CD4-positive, alpha-beta T cell treated with Interleukin-15 for 4 hours (primary cell): ENCODE measurements around the gene RER1.
"Not testable (repeated sequence)": the region's sequence is repeated elsewhere in the genome, so short reads cannot be mapped to it uniquely, and the experiment has no call there.

Experiments
- DNase-seq: peaks from one replicate; pipeline ENCODE4 v3.0.0-alpha.2; 2020; ENCODE audit warnings: low spot score

RER1 gene

GRCh38 chr1:2429780-2430591, 38.3 kb downstream of the RER1 start:
- DNase-seq, result no peak

GRCh38 chr1:2430592-2430973, 38.9 kb downstream of the RER1 start:
- DNase-seq, result no peak

GRCh38 chr1:2431103-2431502, 39.5 kb downstream of the RER1 start:
- no peak for DNase-seq

- DNase-seq, result no peak
Measured at GRCh38 chr1:2431518-2431917, 39.9 kb downstream of the RER1 start.

- DNase-seq, result no peak
Measured at GRCh38 chr1:2432441-2432844, 40.8 kb downstream of the RER1 start.

GRCh38 chr1:2433196-2433595, 41.6 kb downstream of the RER1 start:
- DNase-seq, result no peak

GRCh38 chr1:2433936-2434655, 42.5 kb downstream of the RER1 start:
- DNase-seq, result no peak

- no peak for DNase-seq
Measured at GRCh38 chr1:2435091-2435490, 43.5 kb downstream of the RER1 start.

GRCh38 chr1:2435746-2436355, 44.2 kb downstream of the RER1 start:
- DNase-seq, result no peak

GRCh38 chr1:2436876-2437275, 45.2 kb downstream of the RER1 start:
- no peak for DNase-seq

GRCh38 chr1:2437617-2438016, 46.0 kb downstream of the RER1 start:
- no peak for DNase-seq

- no peak for DNase-seq
Measured at GRCh38 chr1:2438038-2438437, 46.4 kb downstream of the RER1 start.

- no peak for DNase-seq
Measured at GRCh38 chr1:2438641-2439040, 47.0 kb downstream of the RER1 start.

GRCh38 chr1:2439369-2439768, 47.7 kb downstream of the RER1 start:
- DNase-seq, result no peak

- not testable (repeated sequence) for DNase-seq
Measured at GRCh38 chr1:2440346-2440745, 48.7 kb downstream of the RER1 start.

- no peak for DNase-seq
Measured at GRCh38 chr1:2441746-2442145, 50.1 kb downstream of the RER1 start.

- no peak for DNase-seq
Measured at GRCh38 chr1:2442661-2443060, 51.0 kb downstream of the RER1 start.

- no peak for DNase-seq
Measured at GRCh38 chr1:2443277-2444137, 51.9 kb downstream of the RER1 start.

GRCh38 chr1:2444138-2444591, 52.5 kb downstream of the RER1 start:
- no peak for DNase-seq

- DNase-seq, result no peak
Measured at GRCh38 chr1:2445162-2445822, 53.7 kb downstream of the RER1 start.

GRCh38 chr1:2445823-2446215, 54.2 kb downstream of the RER1 start:
- DNase-seq, result no peak

- no peak for DNase-seq
Measured at GRCh38 chr1:2446394-2446793, 54.8 kb downstream of the RER1 start.
